Measurements from ENCODE around the gene LRRC32.

GRCh38 chr11:76661306-76661751, 9.2 kb downstream of the LRRC32 start:
- no peak for TF ChIP-seq RAD21 (IDR thresholded peaks at IDR 0.05; ENCODE audit: low read length)
- TF ChIP-seq CTCF (conservative IDR thresholded peaks at IDR 0.05; ENCODE audit: low read depth, low read length) = no peak
- no peak for TF ChIP-seq SMC3 (IDR thresholded peaks at IDR 0.05; ENCODE audit: low read depth, low read length)
- no peak for TF ChIP-seq POLR2A (IDR thresholded peaks at IDR 0.05; ENCODE audit: low read depth, low read length)
- no peak for TF ChIP-seq FOS (IDR thresholded peaks at IDR 0.05; ENCODE audit: low read depth, low read length)
- no peak for TF ChIP-seq BHLHE40 (IDR thresholded peaks at IDR 0.05; ENCODE audit: low read depth, low read length)
- no peak for TF ChIP-seq MAZ (IDR thresholded peaks at IDR 0.05; ENCODE audit: borderline replicate concordance, low read depth, low read length)

Data from IMR-90 (cell line).